Measurements from ENCODE around the gene SYT2.
"Not testable (repeated sequence)": the region's sequence is repeated elsewhere in the genome, so short reads cannot be mapped to it uniquely, and the experiment has no call there.

Gene SYT2

GRCh38 chr1:202716654-202717053 is 6.4 kb upstream of the SYT2 start:
- DNase-seq (ENCODE audit: low read depth, low spot score): no peak
- TF ChIP-seq, protein P1, sequence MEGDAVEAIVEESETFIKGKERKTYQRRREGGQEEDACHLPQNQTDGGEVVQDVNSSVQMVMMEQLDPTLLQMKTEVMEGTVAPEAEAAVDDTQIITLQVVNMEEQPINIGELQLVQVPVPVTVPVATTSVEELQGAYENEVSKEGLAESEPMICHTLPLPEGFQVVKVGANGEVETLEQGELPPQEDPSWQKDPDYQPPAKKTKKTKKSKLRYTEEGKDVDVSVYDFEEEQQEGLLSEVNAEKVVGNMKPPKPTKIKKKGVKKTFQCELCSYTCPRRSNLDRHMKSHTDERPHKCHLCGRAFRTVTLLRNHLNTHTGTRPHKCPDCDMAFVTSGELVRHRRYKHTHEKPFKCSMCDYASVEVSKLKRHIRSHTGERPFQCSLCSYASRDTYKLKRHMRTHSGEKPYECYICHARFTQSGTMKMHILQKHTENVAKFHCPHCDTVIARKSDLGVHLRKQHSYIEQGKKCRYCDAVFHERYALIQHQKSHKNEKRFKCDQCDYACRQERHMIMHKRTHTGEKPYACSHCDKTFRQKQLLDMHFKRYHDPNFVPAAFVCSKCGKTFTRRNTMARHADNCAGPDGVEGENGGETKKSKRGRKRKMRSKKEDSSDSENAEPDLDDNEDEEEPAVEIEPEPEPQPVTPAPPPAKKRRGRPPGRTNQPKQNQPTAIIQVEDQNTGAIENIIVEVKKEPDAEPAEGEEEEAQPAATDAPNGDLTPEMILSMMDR (IDR thresholded peaks at IDR 0.05; ENCODE audit: insufficient read depth, low read length, missing control alignments): no peak
- ChIA-PET CTCF (interaction anchor here (0.7 to 6.5 kb wide), 12 partner anchors 10 to 532 kb away, joined by 3 to 74 read pairs (median 4); partner anchors contain the start of genes LGR6 and UBE2T), POLR2A (no interaction called here)
- no peak overlapping the region for H3K4me3 ChIP-seq (ENCODE audit: low read depth, low read length)

DNA sequence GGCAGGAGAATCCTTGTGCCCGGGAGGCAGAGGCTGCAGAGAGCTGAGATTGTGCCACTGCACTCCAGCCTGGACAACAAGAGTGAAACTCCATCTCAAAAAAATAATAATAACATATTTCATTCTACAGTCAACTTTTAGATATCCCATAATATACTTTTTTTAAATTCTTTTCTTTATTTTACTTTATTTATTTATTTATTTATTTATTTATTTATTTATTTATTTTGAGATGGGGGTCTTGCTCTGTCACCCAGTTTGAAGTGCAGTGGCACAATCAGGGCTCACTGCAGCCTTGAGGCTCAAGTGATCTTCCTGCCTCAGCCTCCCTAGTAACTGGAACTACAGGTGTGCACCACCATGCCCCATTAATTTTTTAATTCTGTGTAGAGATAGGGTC is 3.9 kb upstream of the SYT2 start:
- DNase-seq (ENCODE audit: low read depth, low spot score); H3K4me3 ChIP-seq (ENCODE audit: low read depth, low read length); POLR2A ChIA-PET: not testable (repeated sequence)
- CTCF ChIA-PET: interaction anchor here (1.0 to 5.0 kb wide), 7 partner anchors 9 to 553 kb away, joined by 3 to 43 read pairs (median 4); partner anchors contain the start of gene LGR6

- DNase-seq (ENCODE audit: low read depth, low spot score): no peak
- ChIA-PET POLR2A (no interaction called here), CTCF (interaction anchor here (0.7 to 5.0 kb wide), 11 partner anchors 12 to 554 kb away, joined by 3 to 43 read pairs (median 3); partner anchors contain the start of genes LGR6 and UBE2T)
- H3K4me3 ChIP-seq (ENCODE audit: low read depth, low read length): no peak overlapping the region
- TF ChIP-seq, protein P1 (IDR thresholded peaks at IDR 0.05; ENCODE audit: insufficient read depth, low read length, missing control alignments): no peak
Observed at GRCh38 chr1:202713110-202713509, 2.9 kb upstream of the SYT2 start.

DNA sequence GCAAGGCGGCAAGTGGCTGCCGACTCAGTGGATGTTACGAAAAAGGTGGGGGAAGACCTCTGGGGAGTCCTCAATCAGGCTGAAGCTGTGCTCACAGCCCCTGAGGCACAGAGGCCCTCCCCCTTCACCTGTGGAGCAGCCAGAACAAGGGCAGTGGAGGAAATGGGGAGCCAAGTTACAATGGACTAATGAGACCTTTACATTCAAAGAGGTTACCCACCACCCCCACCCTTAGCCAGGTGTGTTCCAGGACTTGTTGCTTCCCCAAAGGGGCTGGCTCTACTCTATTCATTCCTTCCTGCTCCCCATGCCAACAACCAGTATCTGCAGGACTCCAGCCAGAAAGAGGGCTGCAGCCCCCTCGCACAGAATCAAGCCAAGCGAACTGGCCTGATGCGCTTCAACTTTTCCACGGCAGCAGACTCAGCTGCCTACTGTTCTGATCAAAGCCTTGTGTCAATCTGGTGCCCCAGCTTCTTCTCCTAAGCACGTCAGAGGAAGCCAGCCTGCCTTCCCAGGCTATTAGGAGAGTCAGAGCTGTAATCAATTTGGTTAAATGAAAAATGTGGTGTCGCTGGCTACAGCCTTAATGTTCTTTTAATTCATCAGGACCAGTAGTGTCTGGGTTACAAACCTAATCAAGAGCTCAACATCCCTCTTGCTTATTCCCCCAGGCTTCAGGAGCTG is 1.8 kb upstream of the SYT2 start:
- TF ChIP-seq, protein P1 (IDR thresholded peaks at IDR 0.05; ENCODE audit: insufficient read depth, low read length, missing control alignments): no peak
- H3K4me3 ChIP-seq (ENCODE audit: low read depth, low read length): no peak overlapping the region
- ChIA-PET POLR2A (no interaction called here), CTCF (interaction anchor here (1.0 to 5.0 kb wide), 7 partner anchors 12 to 555 kb away, joined by 3 to 43 read pairs (median 3); partner anchors contain the start of gene UBE2T)
- DNase-seq (ENCODE audit: low read depth, low spot score): no peak

GRCh38 chr1:202709276-202710041 is 795 bp downstream of the SYT2 start:
- POLR2A ChIA-PET: no interaction called here

DNA sequence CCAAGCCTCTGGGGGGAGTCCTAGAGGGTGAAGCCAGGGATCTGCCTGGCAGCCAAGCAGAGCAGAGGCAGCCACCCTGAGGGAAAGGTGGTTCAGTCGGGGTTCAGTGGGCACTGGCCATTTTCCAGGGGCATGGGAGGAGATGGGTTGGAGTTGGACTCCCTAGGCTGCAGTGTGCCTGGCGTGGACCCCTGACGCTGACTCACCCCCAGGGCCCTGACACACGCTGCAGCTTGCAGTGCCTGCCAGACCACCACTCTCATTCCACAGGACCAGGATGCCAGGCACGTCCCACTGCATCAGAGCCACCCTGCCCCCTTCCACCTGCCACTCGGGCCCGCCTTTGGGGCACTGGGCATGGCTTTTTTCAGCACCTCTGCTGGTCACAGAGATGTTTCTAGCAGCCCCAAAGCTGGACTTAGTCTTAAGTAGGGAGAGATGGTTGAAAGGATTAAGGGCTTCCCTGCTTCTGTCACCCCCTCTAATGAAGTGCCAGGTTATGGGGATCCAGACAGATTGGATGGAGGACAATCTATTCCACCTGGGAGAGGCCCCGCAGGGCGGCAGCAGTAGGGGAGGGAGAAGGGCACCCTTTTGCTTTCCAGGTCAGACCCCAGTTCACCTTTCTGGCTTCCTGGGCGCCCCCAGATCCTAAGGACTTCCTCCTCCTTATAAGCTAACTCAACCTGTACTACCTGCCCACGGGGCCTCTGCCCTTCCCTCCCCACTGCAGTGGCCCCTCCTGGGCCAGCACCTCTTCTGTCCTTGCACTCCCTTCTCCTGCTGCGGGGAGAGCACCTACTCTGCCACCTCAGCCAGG is 1.6 kb downstream of the SYT2 start:
- TF ChIP-seq, protein P1 (IDR thresholded peaks at IDR 0.05; ENCODE audit: insufficient read depth, low read length, missing control alignments): no peak
- ChIA-PET POLR2A (no interaction called here), CTCF (interaction anchor here (0.7 to 2.3 kb wide), 3 partner anchors 10 to 519 kb away, joined by 3 to 20 read pairs (median 4); no protein-coding TSS in a partner anchor)
- no peak for DNase-seq (ENCODE audit: low read depth, low spot score)
- no peak overlapping the region for H3K4me3 ChIP-seq (ENCODE audit: low read depth, low read length)

More at GRCh38 chr1:202709276-202710041, 795 bp downstream of the SYT2 start:
- CTCF ChIA-PET: interaction anchor here (0.7 to 2.3 kb wide), 3 partner anchors 10 to 520 kb away, joined by 3 to 20 read pairs (median 3); no protein-coding TSS in a partner anchor
- DNase-seq (ENCODE audit: low read depth, low spot score): no peak
- TF ChIP-seq, protein P1 (IDR thresholded peaks at IDR 0.05; ENCODE audit: insufficient read depth, low read length, missing control alignments): no peak
- no peak overlapping the region for H3K4me3 ChIP-seq (ENCODE audit: low read depth, low read length)
